Measurements from ENCODE around the gene DTX1.

DNA sequence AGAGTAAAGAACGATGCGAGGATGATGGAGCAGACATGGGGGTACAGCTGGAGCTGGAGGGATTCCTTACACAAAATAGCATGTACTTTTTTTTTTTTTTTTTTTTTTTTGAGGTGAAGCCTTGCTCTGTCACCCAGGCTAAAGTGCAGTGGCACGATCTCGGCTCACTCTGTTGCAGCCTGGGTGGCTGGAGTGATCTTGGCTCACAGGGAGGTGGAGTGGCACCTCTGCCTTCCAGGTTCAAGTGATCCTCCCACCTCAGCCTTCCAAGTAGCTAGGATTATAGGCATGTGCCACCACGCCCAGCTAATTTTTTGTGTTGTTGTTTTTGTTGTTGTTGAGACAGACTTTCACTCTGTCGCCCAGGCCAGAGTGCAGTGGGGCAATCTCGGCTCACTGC, 84.2 kb downstream of the DTX1 start:
- TF ChIP-seq CTCF (IDR thresholded peaks at IDR 0.05 in 4 of 5, conservative IDR thresholded peaks at IDR 0.05 in 1 of 5) (no peak), POLR2A (IDR thresholded peaks at IDR 0.05) (no peak)
